ENCODE measurements around the gene WDR6.

Gene WDR6

GRCh38 chr3:49013738-49014660, 6.8 kb downstream of the WDR6 start:
- H3K36me3 ChIP-seq (ENCODE audit: low read depth), result peaks cover 58% of the 10 kb centered on the region
- H3K27me3 ChIP-seq (ENCODE audit: insufficient read depth, poor library complexity, severe bottlenecking), result no peaks in the 10 kb centered on the region
- no peak for DNase-seq (ENCODE audit: low spot score)
- no peaks in the 10 kb centered on the region for H3K9me3 ChIP-seq (ENCODE audit: severe bottlenecking)
- H3K4me3 ChIP-seq (ENCODE audit: severe bottlenecking), result no peak overlapping the region
- H3K4me1 ChIP-seq (ENCODE audit: insufficient read depth, poor library complexity, severe bottlenecking), result no peaks in the 10 kb centered on the region
- peak; percentile 54 for TF ChIP-seq CTCF (IDR thresholded peaks at IDR 0.05; ENCODE audit: poor library complexity, severe bottlenecking)
- H3K27ac ChIP-seq (ENCODE audit: poor library complexity, severe bottlenecking), result no peak overlapping the region
- peak; percentile 33; the same call in 2 of the 3 replicates for ATAC-seq (ENCODE audit: low read depth)

GRCh38 chr3:49015072-49015471, 7.9 kb downstream of the WDR6 start:
- Histone ChIP-seq H3K9me3 (ENCODE audit: severe bottlenecking) (no peaks in the 10 kb centered on the region), H3K27me3 (ENCODE audit: insufficient read depth, poor library complexity, severe bottlenecking) (no peaks in the 10 kb centered on the region), H3K4me1 (ENCODE audit: insufficient read depth, poor library complexity, severe bottlenecking) (peaks cover 4% of the 10 kb centered on the region), H3K4me3 (ENCODE audit: severe bottlenecking) (no peak overlapping the region), H3K27ac (ENCODE audit: poor library complexity, severe bottlenecking) (no peak overlapping the region), H3K36me3 (ENCODE audit: low read depth) (peaks cover 58% of the 10 kb centered on the region)
- DNase-seq (ENCODE audit: low spot score) (no peak), ATAC-seq (ENCODE audit: low read depth) (no peak)
- TF ChIP-seq CTCF (IDR thresholded peaks at IDR 0.05; ENCODE audit: poor library complexity, severe bottlenecking), result no peak

GRCh38 chr3:49015765-49016164, 8.6 kb downstream of the WDR6 start:
- H3K9me3 ChIP-seq (ENCODE audit: severe bottlenecking), result no peaks in the 10 kb centered on the region
- no peaks in the 10 kb centered on the region for H3K27me3 ChIP-seq (ENCODE audit: insufficient read depth, poor library complexity, severe bottlenecking)
- peaks cover 4% of the 10 kb centered on the region for H3K4me1 ChIP-seq (ENCODE audit: insufficient read depth, poor library complexity, severe bottlenecking)
- H3K27ac ChIP-seq (ENCODE audit: poor library complexity, severe bottlenecking), result no peak overlapping the region
- peaks cover 58% of the 10 kb centered on the region for H3K36me3 ChIP-seq (ENCODE audit: low read depth)
- ATAC-seq (ENCODE audit: low read depth) (no peak), DNase-seq (ENCODE audit: low spot score) (no peak)
- H3K4me3 ChIP-seq (ENCODE audit: severe bottlenecking), result no peak overlapping the region
- TF ChIP-seq CTCF (IDR thresholded peaks at IDR 0.05; ENCODE audit: poor library complexity, severe bottlenecking), result no peak

- no peak for TF ChIP-seq CTCF (IDR thresholded peaks at IDR 0.05; ENCODE audit: poor library complexity, severe bottlenecking)
- ATAC-seq (ENCODE audit: low read depth), result no peak
- H3K27ac ChIP-seq (ENCODE audit: poor library complexity, severe bottlenecking), result peak overlapping the region; percentile 88
- H3K9me3 ChIP-seq (ENCODE audit: severe bottlenecking), result no peaks in the 10 kb centered on the region
- peaks cover 53% of the 10 kb centered on the region for H3K36me3 ChIP-seq (ENCODE audit: low read depth)
- no peak for DNase-seq (ENCODE audit: low spot score)
- H3K4me3 ChIP-seq (ENCODE audit: severe bottlenecking), result no peak overlapping the region
- no peaks in the 10 kb centered on the region for H3K27me3 ChIP-seq (ENCODE audit: insufficient read depth, poor library complexity, severe bottlenecking)
- peaks cover 4% of the 10 kb centered on the region for H3K4me1 ChIP-seq (ENCODE audit: insufficient read depth, poor library complexity, severe bottlenecking)
These were observed 9.4 kb downstream of the WDR6 start for GRCh38 chr3:49016414-49017228.
